Medulla oblongata (tissue), 1 donor: ENCODE results near the gene BFSP2.
"Not testable (repeated sequence)": the region's sequence is repeated elsewhere in the genome, so short reads cannot be mapped to it uniquely, and the experiment has no call there.

Experiments used
- DNase-seq: peaks from one replicate; pipeline ENCODE4 v3.0.0-alpha.2; 2015; ENCODE audit errors: extremely low spot score

Gene BFSP2

DNA sequence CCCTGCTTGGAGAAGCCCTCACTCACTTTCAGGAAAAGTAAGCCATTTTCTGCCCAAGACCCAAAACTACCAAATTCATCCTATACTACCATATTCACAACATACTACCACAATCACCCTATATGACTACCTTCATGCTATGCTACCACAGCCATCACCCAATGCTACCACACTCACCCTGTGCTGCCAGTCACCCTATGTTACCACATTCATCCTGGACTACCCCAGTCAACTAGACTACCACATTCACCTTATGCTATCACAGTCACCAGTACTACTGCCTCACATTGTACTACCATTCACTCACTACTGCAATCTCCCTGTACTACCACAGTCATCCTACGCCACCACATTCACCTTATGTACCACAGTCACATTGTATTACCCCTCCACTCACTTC lies 115.3 kb downstream of the BFSP2 start:
- no peak for DNase-seq

DNA sequence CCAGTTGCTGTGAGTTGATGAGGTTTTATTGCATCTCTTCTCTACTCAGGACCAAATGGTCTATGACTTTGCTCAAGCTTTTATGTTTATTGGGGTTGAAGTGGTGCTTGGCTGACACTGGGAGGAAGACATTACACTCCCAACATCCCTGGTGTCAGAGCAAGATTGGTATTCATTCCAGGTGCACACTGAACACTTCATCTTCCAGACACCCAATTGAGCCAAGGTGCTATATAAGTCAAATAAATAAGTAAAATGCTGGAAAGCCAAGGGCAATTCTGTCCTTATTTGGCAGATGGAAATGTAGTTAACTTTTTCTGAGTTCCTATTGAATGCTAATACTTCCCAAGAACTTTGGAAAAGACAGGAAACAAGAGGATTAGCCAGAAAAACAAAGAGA lies 120.4 kb downstream of the BFSP2 start:
- no peak for DNase-seq

DNA sequence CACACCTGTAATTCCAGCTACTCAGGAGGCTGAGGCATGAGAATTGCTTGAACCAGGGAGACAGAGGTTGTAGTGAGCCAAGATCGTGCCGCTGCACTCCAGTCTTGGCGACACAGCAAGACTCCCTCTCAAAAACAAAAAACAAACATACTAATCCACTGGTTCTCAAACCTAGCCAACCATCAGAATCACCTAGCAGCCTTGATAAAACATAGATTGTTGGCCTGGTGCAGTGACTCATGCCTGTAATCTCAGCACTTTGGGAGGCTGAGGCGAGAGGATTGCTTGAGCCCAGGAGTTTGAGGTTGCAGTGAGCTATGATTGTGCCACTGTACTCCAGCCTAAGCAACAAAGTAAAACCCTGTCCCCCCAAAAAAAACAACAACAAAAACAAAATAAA lies 121.1 kb downstream of the BFSP2 start:
- not testable (repeated sequence) for DNase-seq

DNA sequence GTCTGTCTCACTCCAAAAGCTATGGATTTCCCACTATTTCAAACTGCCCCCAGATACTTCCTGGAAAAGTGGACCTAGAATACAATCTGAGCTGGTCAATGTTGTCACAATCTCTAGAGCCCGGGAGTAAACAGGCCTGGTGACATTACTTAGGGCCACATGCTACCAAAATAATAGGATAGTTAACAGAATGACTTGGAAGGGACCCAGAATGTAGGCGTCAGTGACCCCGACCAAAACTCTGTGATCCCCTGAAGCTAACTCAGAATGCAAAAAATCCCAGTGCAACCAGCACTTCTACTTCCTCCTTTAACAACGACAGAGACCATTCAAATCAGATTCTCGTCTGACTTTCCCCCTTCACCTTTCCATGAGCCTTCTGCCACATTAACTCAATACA lies 122.1 kb downstream of the BFSP2 start:
- no peak for DNase-seq

DNA sequence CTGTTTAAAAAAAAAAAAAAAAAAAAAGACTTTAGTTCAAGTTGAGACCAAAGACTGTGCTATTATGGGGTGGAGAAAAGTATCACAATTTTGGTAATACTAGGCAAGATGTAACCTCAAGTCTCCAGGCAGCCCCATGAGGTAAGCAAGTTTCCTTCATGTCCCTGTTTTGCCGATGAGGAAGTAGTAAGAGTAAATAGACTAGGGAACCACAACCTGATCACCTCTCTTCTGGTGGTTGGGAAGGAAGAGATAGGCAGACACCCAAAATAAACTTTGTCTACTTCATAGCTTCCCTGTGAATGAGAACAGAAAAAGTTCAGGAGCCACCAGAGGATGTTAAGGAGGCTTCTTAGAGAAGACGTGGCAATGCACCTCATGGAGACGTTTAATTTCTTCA lies 123.9 kb downstream of the BFSP2 start:
- not testable (repeated sequence) for DNase-seq
